Placental pericyte (primary cell): Measurements from ENCODE around the gene NKIRAS2. TPM values are rescaled to one million over a fixed set of nuclear protein-coding genes. Genes with fewer than 3 reads are reported as not detected.

Experiments
- total RNA-seq: library from RNA; depleted of rRNA; stranded (reverse); fragments of >200 nt; gene quantifications from 2 replicates; pipeline ENCODE4 v1.2.3, GENCODE V29; 2012

The NKIRAS2 gene
- 55.8 and 60.4 TPM in 2 replicates for total RNA-seq

DNA sequence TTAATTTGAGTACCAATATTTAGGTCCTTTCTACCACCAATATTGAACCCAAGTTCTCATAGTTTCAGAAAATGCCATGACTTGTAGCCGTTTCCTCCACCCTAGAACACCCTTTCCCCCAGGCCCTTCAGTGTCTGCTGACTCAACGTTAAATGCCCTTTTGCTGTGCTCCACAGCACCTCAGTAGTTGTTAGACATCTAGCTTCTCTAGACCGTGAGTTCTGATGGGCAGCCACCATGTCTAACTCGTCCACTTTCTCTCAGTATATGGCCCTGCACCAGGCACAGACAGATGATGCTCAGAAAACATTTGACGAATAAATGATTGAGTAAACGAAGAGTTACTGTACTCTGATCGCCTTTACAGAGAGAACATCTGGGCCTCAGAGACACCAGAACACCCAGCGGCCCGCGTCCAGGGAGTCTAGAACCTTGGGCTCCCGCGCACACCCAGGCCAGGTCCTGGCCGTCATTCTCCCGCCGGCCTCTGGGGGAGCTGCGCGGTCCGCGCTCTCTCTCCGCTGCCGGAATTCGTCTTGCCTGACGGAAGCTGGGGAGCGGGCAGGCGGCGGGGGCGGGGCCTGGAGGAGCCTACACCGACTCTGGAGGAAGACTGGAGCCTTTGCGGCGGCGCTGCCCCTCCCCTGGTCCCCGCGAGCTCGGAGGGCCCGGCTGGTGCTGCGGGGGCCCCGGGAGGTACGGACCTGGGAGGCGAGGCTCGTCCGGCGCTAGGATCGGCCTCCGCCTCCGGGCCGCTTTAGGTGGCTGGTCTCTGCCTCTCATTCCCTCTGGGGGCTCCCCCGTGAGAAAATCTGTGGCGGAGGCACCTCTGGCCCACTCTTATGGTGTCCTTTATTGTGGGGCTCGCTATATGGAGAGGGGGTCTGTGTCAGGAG is at the start of gene NKIRAS2:
Gene NKIRAS2, plus strand, starts transcription at position 582 of the 896 bp plus-strand sequence. CDS start 1,488 bp downstream, outside the sequence.

GRCh38 chr17:42016941-42017865 is 2.7 kb upstream of the NKIRAS2 start, which contains the start of gene DNAJC7:
Gene DNAJC7 (minus strand): TSS chr17:42017439. CDS start chr17:42017416, 23 bp downstream.

DNA sequence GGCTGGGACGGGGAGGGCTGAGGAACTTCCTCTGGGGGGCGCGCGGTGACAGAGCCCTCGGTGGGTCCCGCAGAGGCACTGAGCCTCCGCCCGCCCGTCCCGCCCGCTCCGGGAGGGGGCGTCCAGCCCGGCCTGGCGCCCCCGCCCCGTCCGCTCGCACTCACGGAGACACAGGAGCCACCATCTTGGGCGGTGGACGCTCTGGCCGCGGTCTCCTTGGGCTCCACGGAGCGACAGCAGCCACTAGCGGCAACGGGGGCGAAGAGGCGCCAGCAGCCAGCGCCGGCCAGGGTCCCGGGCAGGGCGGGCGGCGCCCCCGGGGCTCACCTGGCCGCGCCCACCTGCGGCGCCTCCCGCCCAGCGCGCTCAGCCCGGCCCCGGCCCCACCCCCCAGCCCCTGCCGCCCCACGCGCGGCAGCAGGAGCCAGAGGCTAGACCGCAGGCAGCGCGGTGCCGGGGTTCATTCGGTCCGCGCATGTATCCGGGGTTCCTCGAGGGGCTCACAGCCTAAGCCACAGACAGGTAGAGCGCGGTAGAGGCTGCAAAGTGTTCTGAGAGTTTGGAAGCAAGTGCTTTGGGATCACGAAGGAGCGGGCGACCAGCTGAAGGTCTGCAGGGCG is 30.6 kb downstream of the NKIRAS2 start, which contains the start of gene C17orf113:
Gene C17orf113, minus strand, starts transcription at position 209 of the 620 bp plus-strand sequence. CDS start 7,225 bp downstream, outside the sequence.

Other genes with a start within 250 kb of the NKIRAS2 start
- gene JUP, start 233.4 kb upstream of the NKIRAS2 start, total RNA-seq, result 241 and 249 TPM in 2 replicates
- 67.0 and 95.6 TPM in 2 replicates for gene P3H4, start 208.1 kb upstream of the NKIRAS2 start, total RNA-seq
- gene FKBP10, start 207.1 kb upstream of the NKIRAS2 start, total RNA-seq, result 283 and 563 TPM in 2 replicates
- gene NT5C3B, start 183.9 kb upstream of the NKIRAS2 start, total RNA-seq, result 78.0 and 79.9 TPM in 2 replicates
- gene KLHL10, start 182.3 kb upstream of the NKIRAS2 start, total RNA-seq, result under 0.01 TPM in 1 of 2 replicates, not detected in the other
- gene KLHL11, start 154.7 kb upstream of the NKIRAS2 start, total RNA-seq, result 27.4 and 44.2 TPM in 2 replicates
- 417 and 421 TPM in 2 replicates for gene ACLY, start 101.1 kb upstream of the NKIRAS2 start, total RNA-seq
- 0.57 and 1.3 TPM in 2 replicates for gene ODAD4, start 89.5 kb upstream of the NKIRAS2 start, total RNA-seq
- 59.5 and 98.2 TPM in 2 replicates for gene CNP, start 53.3 kb upstream of the NKIRAS2 start, total RNA-seq
- 80.7 and 97.4 TPM in 2 replicates for gene DNAJC7, start 2.7 kb upstream of the NKIRAS2 start, total RNA-seq
- gene C17orf113, start 30.5 kb downstream of the NKIRAS2 start, total RNA-seq, result under 0.01 and 0.22 TPM in 2 replicates
- gene ZNF385C, start 78.4 kb downstream of the NKIRAS2 start, total RNA-seq, result not detected in 2 replicates
- 9.6 and 21.2 TPM in 2 replicates for gene DHX58, start 92.6 kb downstream of the NKIRAS2 start, total RNA-seq
- 7.2 and 15.7 TPM in 2 replicates for gene KAT2A, start 101.3 kb downstream of the NKIRAS2 start, total RNA-seq
- gene HSPB9, start 102.7 kb downstream of the NKIRAS2 start, total RNA-seq, result not detected in 2 replicates
- 89.5 and 141 TPM in 2 replicates for gene RAB5C, start 134.9 kb downstream of the NKIRAS2 start, total RNA-seq
- not detected in 2 replicates for gene KCNH4, start 161.1 kb downstream of the NKIRAS2 start, total RNA-seq
- not detected in 2 replicates for gene HCRT, start 165.4 kb downstream of the NKIRAS2 start, total RNA-seq
- gene GHDC, start 174.4 kb downstream of the NKIRAS2 start, total RNA-seq, result 15.6 and 21.0 TPM in 2 replicates